HCT116 (cell line): ENCODE results near the gene DTX1. TPM values are rescaled to one million over a fixed set of nuclear protein-coding genes. Genes with fewer than 3 reads are reported as not detected.

Experiments used
- ATAC-seq: fragments of 200-7000 bp; cut with Tn5 transposase; 2 replicates; pipeline ENCODE4 v1.9.1; 2020; ENCODE audit warnings: mild to moderate bottlenecking, moderate library complexity
- BruUV-seq: library from RNA; stranded (reverse); fragments of 400-500 nt; replicated peaks from 2 replicates; lab custom pipeline; 2021; lab: Mats Ljungman, UMichigan
- CTCF ChIA-PET: fragments of 300-600 bp; sonication (Branson Sonifier 250); formaldehyde crosslinking; loops from one replicate; lab custom pipeline; 2021; ENCODE audit warnings: antibody characterized with exemption; lab: Charles Lee
- POLR2A ChIA-PET: fragments of 300-600, 350-600 bp; sonication (Branson Sonifier 250); formaldehyde crosslinking; loops from one replicate; lab custom pipeline; 2021; ENCODE audit warnings: antibody characterized with exemption; lab: Charles Lee
- RAD21 ChIA-PET, 2 experiments: fragments of 300-600 bp; sonication (Branson Sonifier 250); formaldehyde crosslinking; loops; one replicate each; lab custom pipeline; 2023; ENCODE audit warnings: low total read pairs in 2 of 2; ENCODE audit not compliant: uncharacterized antibody in 2 of 2, unreplicated experiment in 2 of 2, low non-redundant PET in 1 of 2; lab: Charles Lee
- DNase-seq: peaks from one replicate; pipeline ENCODE4 v3.0.0-alpha.2; 2010; ENCODE audit warnings: low read depth, low spot score
- H2AFZ ChIP-seq: fragments of 200-600 bp; shearing (Covaris generic), sonication (generic); 2 replicates; pipeline ENCODE4 v1.6.1; 2017; ENCODE audit warnings: low read depth, mixed run types, mixed read lengths, antibody characterized with exemption, low read length; ENCODE audit not compliant: poor library complexity, severe bottlenecking
- H3K27ac ChIP-seq: 2 replicates; pipeline ENCODE4 v1.5.1; 2012; ENCODE audit warnings: low read depth, low read length
- H3K27me3 ChIP-seq: fragments of 200-600 bp; sonication (generic); 2 replicates; pipeline ENCODE4 v1.6.1; 2016; ENCODE audit warnings: mixed run types, low read length, mixed read lengths; ENCODE audit not compliant: insufficient read depth
- H3K36me3 ChIP-seq, 2 experiments: fragments of 200-500 bp in 1 of 2; fragments of 200-600 bp in 1 of 2; sonication (Bioruptor generic) in 1 of 2; sonication (generic) in 1 of 2; 2 replicates each; pipeline versions ENCODE4 v1.5.1 to v1.6.1; 2014 to 2016; ENCODE audit warnings: low read length in 2 of 2, inconsistent platforms in 1 of 2, mixed read lengths in 1 of 2, mixed run types in 1 of 2; ENCODE audit not compliant: insufficient read depth in 2 of 2, control insufficient read depth in 1 of 2
- H3K4me1 ChIP-seq, 2 experiments: fragments of 200-600 bp in 1 of 2; sonication (generic) in 1 of 2; 2 replicates each; pipeline versions ENCODE4 v1.5.1 to v1.6.1; 2012 to 2017; ENCODE audit warnings: low read length in 2 of 2, inconsistent platforms in 1 of 2, mild to moderate bottlenecking in 1 of 2, mixed read lengths in 1 of 2, mixed run types in 1 of 2, moderate library complexity in 1 of 2; ENCODE audit not compliant: insufficient read depth in 2 of 2, control insufficient read depth in 1 of 2
- H3K4me2 ChIP-seq: fragments of 200-600 bp; sonication (generic); 2 replicates; pipeline ENCODE4 v1.6.1; 2017; ENCODE audit warnings: mixed run types, low read length, mixed read lengths
- H3K4me3 ChIP-seq, 2 experiments: fragments of 200-600 bp in 1 of 2; sonication (generic) in 1 of 2; replicated peaks in 1 of 2; 2 replicates each; pipeline ENCODE4 v1.5.1; 2011 to 2016; ENCODE audit warnings: low read length in 2 of 2, control low read depth in 1 of 2, low read depth in 1 of 2, mild to moderate bottlenecking in 1 of 2, mixed read lengths in 1 of 2, mixed run types in 1 of 2
- H3K79me2 ChIP-seq: fragments of 200-600 bp; sonication (generic); 2 replicates; pipeline ENCODE4 v1.6.1; 2017; ENCODE audit warnings: mild to moderate bottlenecking, mixed run types, low read length, moderate library complexity, mixed read lengths; ENCODE audit not compliant: insufficient read depth
- H3K9ac ChIP-seq: fragments of 200-600 bp; sonication (generic); 2 replicates; pipeline ENCODE4 v1.6.1; 2016; ENCODE audit warnings: low read length, mixed read lengths
- H3K9me2 ChIP-seq: fragments of 200-600 bp; sonication (generic), shearing (Covaris generic); 2 replicates; pipeline ENCODE4 v1.6.1; 2017; ENCODE audit warnings: mixed run types, mild to moderate bottlenecking, moderate library complexity; ENCODE audit not compliant: insufficient read depth
- H3K9me3 ChIP-seq, 2 experiments: fragments of 200-500 bp in 1 of 2; fragments of 200-600 bp in 1 of 2; sonication (Bioruptor generic) in 1 of 2; sonication (generic) in 1 of 2; 2 replicates each; pipeline ENCODE4 v1.6.1; 2014 to 2017; ENCODE audit warnings: low read length in 2 of 2, mixed read lengths in 2 of 2, inconsistent platforms in 1 of 2, low read depth in 1 of 2, mild to moderate bottlenecking in 1 of 2, mixed run types in 1 of 2, moderate library complexity in 1 of 2; ENCODE audit not compliant: control insufficient read depth in 1 of 2, insufficient read depth in 1 of 2
- H4K20me1 ChIP-seq: fragments of 200-600 bp; sonication (generic), shearing (Covaris generic); 2 replicates; pipeline ENCODE4 v1.6.1; 2017; ENCODE audit warnings: mixed run types, mild to moderate bottlenecking, moderate library complexity; ENCODE audit not compliant: insufficient read depth
- ATF3 ChIP-seq: IDR thresholded peaks from 2 replicates; pipeline ENCODE4 v1.6.1; 2012
- CEBPB ChIP-seq: IDR thresholded peaks from 2 replicates; pipeline ENCODE4 v1.6.1; 2012; ENCODE audit warnings: low read depth
- EGR1 ChIP-seq: IDR thresholded peaks from 2 replicates; pipeline ENCODE4 v1.6.1; 2012; ENCODE audit warnings: low read depth
- EZH2 ChIP-seq: fragments of 200-600 bp; sonication (generic); IDR thresholded peaks from 2 replicates; pipeline ENCODE4 v1.6.1; 2017; ENCODE audit warnings: antibody characterized with exemption, mixed run types
- FOSL1 ChIP-seq: IDR thresholded peaks from 2 replicates; pipeline ENCODE4 v1.6.1; 2012; ENCODE audit warnings: low read depth
- JUND ChIP-seq: IDR thresholded peaks from 2 replicates; pipeline ENCODE4 v1.6.1; 2012
- POLR2A ChIP-seq: IDR thresholded peaks from 2 replicates; pipeline ENCODE4 v1.7.0; 2011; ENCODE audit warnings: borderline replicate concordance; ENCODE audit not compliant: insufficient read depth, insufficient read length; ENCODE audit errors: extremely low read depth
- POLR2AphosphoS5 ChIP-seq: IDR thresholded peaks from 2 replicates; pipeline ENCODE4 v1.6.1; 2011; ENCODE audit warnings: mild to moderate bottlenecking, low read depth, low read length, moderate library complexity
- RAD21 ChIP-seq: IDR thresholded peaks from 2 replicates; pipeline ENCODE4 v1.6.1; 2012; ENCODE audit warnings: low read depth, mild to moderate bottlenecking
- REST ChIP-seq: IDR thresholded peaks from 2 replicates; pipeline ENCODE4 v1.6.1; 2012; ENCODE audit warnings: low read depth
- SIN3A ChIP-seq: IDR thresholded peaks from 2 replicates; pipeline ENCODE4 v1.6.1; 2012; ENCODE audit warnings: low read depth
- SP1 ChIP-seq: IDR thresholded peaks from 2 replicates; pipeline ENCODE4 v1.6.1; 2012; ENCODE audit warnings: low read depth
- SRF ChIP-seq: IDR thresholded peaks from 2 replicates; pipeline ENCODE4 v1.6.1; 2012; ENCODE audit warnings: low read depth
- TCF7L2 ChIP-seq: IDR thresholded peaks from 2 replicates; pipeline ENCODE4 v1.7.0; 2011; ENCODE audit warnings: borderline replicate concordance, inconsistent platforms; ENCODE audit not compliant: insufficient read depth, insufficient read length; ENCODE audit errors: extremely low read depth
- ZFX ChIP-seq: fragments of 450-650 bp; IDR thresholded peaks from 2 replicates; pipeline ENCODE4 v1.6.1; 2017
- ZNF274 ChIP-seq: fragments of 200-500 bp; sonication (Bioruptor generic); IDR thresholded peaks from 2 replicates; pipeline ENCODE4 v1.6.1; 2014; ENCODE audit warnings: mild to moderate bottlenecking, low read depth, low read length, inconsistent platforms
- intact Hi-C: fragments of 100-400 bp; cut with micrococcal nuclease; formaldehyde crosslinking; loops from 2 replicates; pipeline ENCODE4 v1.10.0; 2022
- total RNA-seq: library from RNA; stranded (reverse); gene quantifications from one replicate; pipeline ENCODE4 v1.2.1, GENCODE V29; 2021; ENCODE audit not compliant: unreplicated experiment
- TF ChIP-seq, protein P1 (sequence below): IDR thresholded peaks from 2 replicates; pipeline ENCODE4 v1.6.1; 2011; ENCODE audit warnings: mild to moderate bottlenecking, low read length, moderate library complexity; ENCODE audit not compliant: insufficient replicate concordance; ENCODE audit errors: extremely low read depth
- TF ChIP-seq, protein P2 (sequence below): IDR thresholded peaks from 2 replicates; pipeline ENCODE4 v1.6.1; 2012
- TF ChIP-seq, protein P3 (sequence below), 3 experiments: fragments of 200-600 bp in 1 of 3; sonication (generic) in 1 of 3; IDR thresholded peaks in 2 of 3; conservative IDR thresholded peaks in 1 of 3; 2 replicates each; pipeline ENCODE4 v1.5.1; 2012 to 2017; ENCODE audit warnings: low read depth in 2 of 3, low read length in 2 of 3, antibody characterized with exemption in 1 of 3, borderline replicate concordance in 1 of 3, control low read depth in 1 of 3, mild to moderate bottlenecking in 1 of 3, mixed read lengths in 1 of 3, mixed run types in 1 of 3, moderate library complexity in 1 of 3; ENCODE audit not compliant: insufficient read depth in 1 of 3

DTX1 gene
- total RNA-seq, 1 experiment from 2014 or later, result not detected

DNA sequence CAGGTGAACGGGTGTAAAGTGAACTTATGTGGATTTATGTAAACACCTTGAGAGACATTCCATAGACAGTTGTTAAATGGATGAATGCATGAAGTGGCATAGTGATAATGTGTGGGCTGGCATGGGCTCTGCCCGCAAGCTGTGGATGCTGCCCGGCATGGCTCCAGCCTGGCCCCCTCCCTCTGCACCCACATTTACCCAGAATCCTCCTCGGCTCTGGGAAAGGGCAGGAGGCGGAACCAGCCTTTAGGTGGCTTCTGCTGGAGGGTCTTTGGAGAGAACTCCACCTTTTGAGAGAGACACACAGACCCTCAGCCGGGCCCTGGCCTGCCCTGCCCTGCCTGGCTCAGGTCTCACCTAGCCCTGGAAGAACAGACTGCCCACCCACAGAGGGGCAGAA is 60.3 kb downstream of the DTX1 start:
- no TSS peak for BruUV-seq
- Histone ChIP-seq H4K20me1 (no peaks in the 10 kb centered on the region), H3K9me2 (no peaks in the 10 kb centered on the region), H3K36me3 (no peaks in the 10 kb centered on the region), H3K4me2 (no peak overlapping the region), H3K27me3 (no peaks in the 10 kb centered on the region), H3K27ac (no peak overlapping the region), H3K9ac (no peak overlapping the region), H3K9me3 (no peaks in the 10 kb centered on the region), H3K79me2 (no peaks in the 10 kb centered on the region), H2AFZ (no peak overlapping the region), H3K4me3 (no peak overlapping the region), H3K4me1 (peaks cover 0 to 9% of the 10 kb centered on the region in 2 experiments; a peak in 2 of 4 replicates)
- no peak for ATAC-seq
- POLR2A ChIA-PET, result no interaction called here
- intact Hi-C loops, result no loop called here
- DNase-seq, result no peak
- RAD21 ChIA-PET, result no interaction called here
- TF ChIP-seq POLR2AphosphoS5 (no peak), REST (no peak), FOSL1 (no peak), EZH2 (no peak), ZNF274 (no peak), SRF (no peak), ATF3 (no peak), EGR1 (no peak), SP1 (no peak), ZFX (no peak), JUND (no peak), RAD21 (no peak), POLR2A (no peak), SIN3A (no peak), TCF7L2 (no peak), CEBPB (no peak)
- TF ChIP-seq, protein P1, sequence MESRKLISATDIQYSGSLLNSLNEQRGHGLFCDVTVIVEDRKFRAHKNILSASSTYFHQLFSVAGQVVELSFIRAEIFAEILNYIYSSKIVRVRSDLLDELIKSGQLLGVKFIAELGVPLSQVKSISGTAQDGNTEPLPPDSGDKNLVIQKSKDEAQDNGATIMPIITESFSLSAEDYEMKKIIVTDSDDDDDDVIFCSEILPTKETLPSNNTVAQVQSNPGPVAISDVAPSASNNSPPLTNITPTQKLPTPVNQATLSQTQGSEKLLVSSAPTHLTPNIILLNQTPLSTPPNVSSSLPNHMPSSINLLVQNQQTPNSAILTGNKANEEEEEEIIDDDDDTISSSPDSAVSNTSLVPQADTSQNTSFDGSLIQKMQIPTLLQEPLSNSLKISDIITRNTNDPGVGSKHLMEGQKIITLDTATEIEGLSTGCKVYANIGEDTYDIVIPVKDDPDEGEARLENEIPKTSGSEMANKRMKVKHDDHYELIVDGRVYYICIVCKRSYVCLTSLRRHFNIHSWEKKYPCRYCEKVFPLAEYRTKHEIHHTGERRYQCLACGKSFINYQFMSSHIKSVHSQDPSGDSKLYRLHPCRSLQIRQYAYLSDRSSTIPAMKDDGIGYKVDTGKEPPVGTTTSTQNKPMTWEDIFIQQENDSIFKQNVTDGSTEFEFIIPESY, result no peak
- TF ChIP-seq, protein P2, sequence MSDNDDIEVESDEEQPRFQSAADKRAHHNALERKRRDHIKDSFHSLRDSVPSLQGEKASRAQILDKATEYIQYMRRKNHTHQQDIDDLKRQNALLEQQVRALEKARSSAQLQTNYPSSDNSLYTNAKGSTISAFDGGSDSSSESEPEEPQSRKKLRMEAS, result no peak
- TF ChIP-seq, protein P3, sequence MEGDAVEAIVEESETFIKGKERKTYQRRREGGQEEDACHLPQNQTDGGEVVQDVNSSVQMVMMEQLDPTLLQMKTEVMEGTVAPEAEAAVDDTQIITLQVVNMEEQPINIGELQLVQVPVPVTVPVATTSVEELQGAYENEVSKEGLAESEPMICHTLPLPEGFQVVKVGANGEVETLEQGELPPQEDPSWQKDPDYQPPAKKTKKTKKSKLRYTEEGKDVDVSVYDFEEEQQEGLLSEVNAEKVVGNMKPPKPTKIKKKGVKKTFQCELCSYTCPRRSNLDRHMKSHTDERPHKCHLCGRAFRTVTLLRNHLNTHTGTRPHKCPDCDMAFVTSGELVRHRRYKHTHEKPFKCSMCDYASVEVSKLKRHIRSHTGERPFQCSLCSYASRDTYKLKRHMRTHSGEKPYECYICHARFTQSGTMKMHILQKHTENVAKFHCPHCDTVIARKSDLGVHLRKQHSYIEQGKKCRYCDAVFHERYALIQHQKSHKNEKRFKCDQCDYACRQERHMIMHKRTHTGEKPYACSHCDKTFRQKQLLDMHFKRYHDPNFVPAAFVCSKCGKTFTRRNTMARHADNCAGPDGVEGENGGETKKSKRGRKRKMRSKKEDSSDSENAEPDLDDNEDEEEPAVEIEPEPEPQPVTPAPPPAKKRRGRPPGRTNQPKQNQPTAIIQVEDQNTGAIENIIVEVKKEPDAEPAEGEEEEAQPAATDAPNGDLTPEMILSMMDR (IDR thresholded peaks at IDR 0.05 in 2 of 3, conservative IDR thresholded peaks at IDR 0.05 in 1 of 3; ENCODE audit: borderline replicate concordance in 1 of 3, insufficient read depth in 1 of 3, low read depth in 2 of 3, low read length in 2 of 3), result no peak
- CTCF ChIA-PET, result no interaction called here
